Keratinocyte (primary cell): Measurements from ENCODE around the gene PUM1. TPM values are rescaled to one million over a fixed set of nuclear protein-coding genes. Genes with fewer than 3 reads are reported as not detected.

ENCODE experiments used
- DNase-seq: peaks from one replicate; pipeline ENCODE4 v3.0.0-alpha.2; 2011; ENCODE audit warnings: low read depth, missing footprints, low spot score
- FAIRE-seq: peaks from 2 replicates; lab custom pipeline; 2011; peaks lifted over from hg19 to GRCh38; lab: Jason Lieb, UNC
- H2AFZ ChIP-seq: 2 replicates; pipeline ENCODE4 v1.6.0; 2012; ENCODE audit warnings: low read length, control low read depth, inconsistent platforms; ENCODE audit not compliant: control insufficient read depth
- H3K27ac ChIP-seq: 2 replicates; pipeline ENCODE4 v1.5.1; 2011; ENCODE audit warnings: low read length; ENCODE audit not compliant: control insufficient read depth, insufficient read depth
- H3K27me3 ChIP-seq: 3 replicates; pipeline ENCODE4 v1.6.0; 2011; ENCODE audit warnings: low read length; ENCODE audit not compliant: control insufficient read depth, insufficient read depth; ENCODE audit errors: extremely low read depth
- H3K36me3 ChIP-seq, 2 experiments: 2 replicates in 1 of 2; 3 replicates in 1 of 2; pipeline ENCODE4 v1.5.1; 2011; ENCODE audit warnings: low read length in 2 of 2, mild to moderate bottlenecking in 1 of 2; ENCODE audit not compliant: control insufficient read depth in 2 of 2, insufficient read depth in 2 of 2; ENCODE audit errors: extremely low read depth in 1 of 2
- H3K4me1 ChIP-seq: 3 replicates; pipeline ENCODE4 v1.5.1; 2011; ENCODE audit warnings: low read length; ENCODE audit not compliant: control insufficient read depth, insufficient read depth; ENCODE audit errors: extremely low read depth
- H3K4me2 ChIP-seq: 3 replicates; pipeline ENCODE4 v1.6.0; 2011; ENCODE audit warnings: low read depth, low read length; ENCODE audit not compliant: control insufficient read depth, insufficient read depth; ENCODE audit errors: extremely low read depth
- H3K4me3 ChIP-seq, 3 experiments: fragments of 200-600 bp in 1 of 3; sonication (generic) in 1 of 3; 2 replicates in 2 of 3; 3 replicates in 1 of 3; pipeline ENCODE4 v1.5.1; 2011 to 2016; ENCODE audit warnings: low read length in 3 of 3, mild to moderate bottlenecking in 3 of 3, control low read depth in 2 of 3, inconsistent platforms in 1 of 3, low read depth in 1 of 3, mixed read lengths in 1 of 3, mixed run types in 1 of 3, moderate library complexity in 1 of 3; ENCODE audit not compliant: control insufficient read depth in 2 of 3, insufficient read depth in 2 of 3; ENCODE audit errors: extremely low read depth in 1 of 3
- H3K79me2 ChIP-seq: 2 replicates; pipeline ENCODE4 v1.6.0; 2012; ENCODE audit warnings: low read length; ENCODE audit not compliant: control insufficient read depth, insufficient read depth
- H3K9ac ChIP-seq: 3 replicates; pipeline ENCODE4 v1.6.0; 2011; ENCODE audit warnings: low read length; ENCODE audit not compliant: control insufficient read depth, insufficient read depth; ENCODE audit errors: extremely low read depth
- H3K9me1 ChIP-seq: 3 replicates; pipeline ENCODE4 v1.6.0; 2011; ENCODE audit warnings: low read length; ENCODE audit not compliant: control insufficient read depth, insufficient read depth; ENCODE audit errors: extremely low read depth
- H3K9me3 ChIP-seq: 2 replicates; pipeline ENCODE4 v1.5.1; 2012; ENCODE audit warnings: low read depth, low read length; ENCODE audit not compliant: control insufficient read depth
- H4K20me1 ChIP-seq: 3 replicates; pipeline ENCODE4 v1.6.0; 2011; ENCODE audit warnings: low read length; ENCODE audit not compliant: control insufficient read depth, insufficient read depth; ENCODE audit errors: extremely low read depth
- EZH2 ChIP-seq: IDR thresholded peaks from one replicate; pipeline ENCODE4 v1.6.1; 2012; ENCODE audit warnings: inconsistent platforms, mild to moderate bottlenecking, low read length, moderate library complexity
- dilution Hi-C: fragments of 300-500 bp; cut with MboI; formaldehyde crosslinking; loops from one replicate; pipeline ENCODE4 v1.7.0; 2020; ENCODE audit warnings: low sequenced_read_pairs; ENCODE audit not compliant: extremely low pct_ligation_motif_present
- polyA plus RNA-seq, 5 experiments: library from polyadenylated mRNA; depleted of rRNA in 3 of 5; stranded (reverse) in 3 of 5; stranded (forward) in 1 of 5; unstranded in 1 of 5; fragments of >200 nt; gene quantifications; 1 replicate in 1 of 5; 2 replicates in 3 of 5; 3 replicates in 1 of 5; pipeline versions ENCODE4 v1.2.1 to v1.2.3, GENCODE V29; 2011 to 2012; ENCODE audit warnings: missing spikeins in 2 of 5, low read depth in 1 of 5, low replicate concordance in 1 of 5
- TF ChIP-seq, protein P1 (sequence below), 3 experiments: IDR thresholded peaks in 1 of 3; conservative IDR thresholded peaks in 1 of 3; optimal IDR thresholded peaks in 1 of 3; 2 replicates in 2 of 3; 3 replicates in 1 of 3; pipeline versions ENCODE3 to v1.5.1; 2011; ENCODE audit warnings: low read length in 3 of 3, mild to moderate bottlenecking in 3 of 3, moderate library complexity in 2 of 3, control low read depth in 1 of 3, inconsistent platforms in 1 of 3; ENCODE audit not compliant: insufficient read depth in 2 of 3; ENCODE audit errors: extremely low read depth in 1 of 3

PUM1 gene
- polyA plus RNA-seq, 1 donor (not counting 4 experiments of a cell fraction or from before 2014, with no cell fraction given), result 68.6 TPM

DNA sequence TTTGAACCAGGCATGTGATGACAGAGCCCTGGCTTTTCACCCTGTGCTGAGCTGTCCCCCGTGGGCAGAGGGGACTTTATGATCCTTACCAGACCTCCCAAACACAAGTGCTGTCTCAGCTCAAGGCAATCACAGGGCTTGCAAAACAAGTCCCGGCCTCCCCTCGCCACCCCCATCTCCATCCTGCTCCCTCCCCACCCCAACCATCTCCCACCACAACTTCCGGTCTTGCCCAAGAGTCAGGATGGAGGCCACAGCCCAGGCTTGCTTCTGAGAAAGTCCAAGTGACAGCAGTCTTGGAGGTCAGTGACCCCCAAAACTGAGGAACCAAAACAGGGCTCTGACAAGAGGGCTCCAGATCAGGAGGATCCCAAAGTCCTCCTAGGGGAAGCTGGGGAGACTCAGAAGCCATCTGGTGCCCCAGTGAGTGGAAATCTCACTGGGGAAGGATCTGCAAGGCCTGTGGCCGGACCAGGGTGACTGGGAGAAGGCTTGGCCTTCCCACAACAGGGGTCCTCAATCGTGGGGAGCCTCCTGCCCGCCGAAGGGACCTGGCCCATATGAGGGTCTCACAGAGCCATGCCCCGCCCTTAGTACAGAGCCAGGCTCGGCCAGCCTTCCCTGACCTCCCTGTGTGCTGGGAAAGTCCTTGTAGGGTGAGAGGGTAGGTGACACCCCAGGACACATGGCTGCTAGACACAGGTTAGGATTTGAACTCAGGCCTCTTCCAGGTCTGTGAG, 152.4 kb downstream of the PUM1 start:
- no peaks in the 10 kb centered on the region for H3K27me3 ChIP-seq
- dilution Hi-C loops, result loop anchor here (25.0 kb wide), 1 partner anchor 101 kb away; no protein-coding TSS in a partner anchor
- no peak for TF ChIP-seq EZH2
- TF ChIP-seq, protein P1, sequence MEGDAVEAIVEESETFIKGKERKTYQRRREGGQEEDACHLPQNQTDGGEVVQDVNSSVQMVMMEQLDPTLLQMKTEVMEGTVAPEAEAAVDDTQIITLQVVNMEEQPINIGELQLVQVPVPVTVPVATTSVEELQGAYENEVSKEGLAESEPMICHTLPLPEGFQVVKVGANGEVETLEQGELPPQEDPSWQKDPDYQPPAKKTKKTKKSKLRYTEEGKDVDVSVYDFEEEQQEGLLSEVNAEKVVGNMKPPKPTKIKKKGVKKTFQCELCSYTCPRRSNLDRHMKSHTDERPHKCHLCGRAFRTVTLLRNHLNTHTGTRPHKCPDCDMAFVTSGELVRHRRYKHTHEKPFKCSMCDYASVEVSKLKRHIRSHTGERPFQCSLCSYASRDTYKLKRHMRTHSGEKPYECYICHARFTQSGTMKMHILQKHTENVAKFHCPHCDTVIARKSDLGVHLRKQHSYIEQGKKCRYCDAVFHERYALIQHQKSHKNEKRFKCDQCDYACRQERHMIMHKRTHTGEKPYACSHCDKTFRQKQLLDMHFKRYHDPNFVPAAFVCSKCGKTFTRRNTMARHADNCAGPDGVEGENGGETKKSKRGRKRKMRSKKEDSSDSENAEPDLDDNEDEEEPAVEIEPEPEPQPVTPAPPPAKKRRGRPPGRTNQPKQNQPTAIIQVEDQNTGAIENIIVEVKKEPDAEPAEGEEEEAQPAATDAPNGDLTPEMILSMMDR (optimal IDR thresholded peaks at IDR 0.05 in 1 of 3, IDR thresholded peaks at IDR 0.05 in 1 of 3, conservative IDR thresholded peaks at IDR 0.05 in 1 of 3; ENCODE audit: extremely low read depth in 1 of 3, insufficient read depth in 2 of 3, low read length in 3 of 3), result no peak

DNA sequence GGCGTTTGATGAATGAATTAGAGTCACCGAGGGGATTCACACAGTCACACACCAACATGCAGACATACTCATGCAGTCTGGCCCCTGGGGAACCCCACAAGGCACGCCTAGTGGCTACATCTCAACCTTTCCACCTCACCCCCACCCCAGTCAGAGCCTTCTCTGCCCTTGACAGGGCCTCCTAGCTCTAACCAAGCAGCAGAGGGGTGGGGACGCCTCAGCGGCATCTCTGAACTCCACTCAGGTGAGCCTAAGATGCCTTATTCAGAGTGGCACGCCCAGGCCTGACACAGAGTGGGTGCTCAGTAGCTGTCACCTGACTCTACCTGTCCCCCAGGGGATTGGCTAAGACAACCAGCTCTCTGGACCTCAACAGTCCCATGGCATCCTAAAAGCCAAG, 153.3 kb downstream of the PUM1 start:
- Histone ChIP-seq H3K27me3 (peaks cover 6% of the 10 kb centered on the region), H3K9ac (no peak overlapping the region), H3K9me1 (no peaks in the 10 kb centered on the region), H3K36me3 (no peaks in the 10 kb centered on the region), H3K27ac (no peak overlapping the region), H4K20me1 (peaks cover 2% of the 10 kb centered on the region), H2AFZ (no peak overlapping the region), H3K4me2 (no peak overlapping the region), H3K4me1 (peaks cover 28% of the 10 kb centered on the region), H3K79me2 (peaks cover 3% of the 10 kb centered on the region), H3K4me3 (no peak overlapping the region), H3K9me3 (no peaks in the 10 kb centered on the region)
- DNase-seq (no peak), FAIRE-seq (no peak)
- dilution Hi-C loops, result loop anchor here (25.0 kb wide), 1 partner anchor 100 kb away; no protein-coding TSS in a partner anchor
- TF ChIP-seq EZH2, result no peak
- TF ChIP-seq, protein P1 (optimal IDR thresholded peaks at IDR 0.05 in 1 of 3, IDR thresholded peaks at IDR 0.05 in 1 of 3, conservative IDR thresholded peaks at IDR 0.05 in 1 of 3; ENCODE audit: extremely low read depth in 1 of 3, insufficient read depth in 2 of 3, low read length in 3 of 3), result no peak

More for the DNA sequence above, 152.4 kb downstream of the PUM1 start:
- Histone ChIP-seq H3K9me3 (no peaks in the 10 kb centered on the region), H3K27ac (no peak overlapping the region), H3K9me1 (no peaks in the 10 kb centered on the region), H3K4me2 (no peak overlapping the region), H3K9ac (no peak overlapping the region), H3K4me1 (peaks cover 25% of the 10 kb centered on the region), H4K20me1 (no peaks in the 10 kb centered on the region), H2AFZ (no peak overlapping the region), H3K79me2 (no peaks in the 10 kb centered on the region), H3K36me3 (no peaks in the 10 kb centered on the region), H3K4me3 (no peak overlapping the region)
- DNase-seq, result no peak
- FAIRE-seq, result no peak
